Mucosa of gallbladder (tissue), 1 donor: ENCODE data around the gene KDM4C. TPM values are rescaled to one million over a fixed set of nuclear protein-coding genes. Genes with fewer than 3 reads are reported as not detected.

ENCODE experiments used
- DNase-seq: peaks from one replicate; pipeline ENCODE4 v3.0.0-alpha.2; 2020; ENCODE audit warnings: low spot score
- total RNA-seq: library from RNA; stranded (reverse); gene quantifications from one replicate; pipeline ENCODE4 v1.2.1, GENCODE V29; 2021
- donor health status: DM: no; HTN: no; CAD: no.

The KDM4C gene
- total RNA-seq, 1 donor from 2014 or later: 43.1 TPM

DNA sequence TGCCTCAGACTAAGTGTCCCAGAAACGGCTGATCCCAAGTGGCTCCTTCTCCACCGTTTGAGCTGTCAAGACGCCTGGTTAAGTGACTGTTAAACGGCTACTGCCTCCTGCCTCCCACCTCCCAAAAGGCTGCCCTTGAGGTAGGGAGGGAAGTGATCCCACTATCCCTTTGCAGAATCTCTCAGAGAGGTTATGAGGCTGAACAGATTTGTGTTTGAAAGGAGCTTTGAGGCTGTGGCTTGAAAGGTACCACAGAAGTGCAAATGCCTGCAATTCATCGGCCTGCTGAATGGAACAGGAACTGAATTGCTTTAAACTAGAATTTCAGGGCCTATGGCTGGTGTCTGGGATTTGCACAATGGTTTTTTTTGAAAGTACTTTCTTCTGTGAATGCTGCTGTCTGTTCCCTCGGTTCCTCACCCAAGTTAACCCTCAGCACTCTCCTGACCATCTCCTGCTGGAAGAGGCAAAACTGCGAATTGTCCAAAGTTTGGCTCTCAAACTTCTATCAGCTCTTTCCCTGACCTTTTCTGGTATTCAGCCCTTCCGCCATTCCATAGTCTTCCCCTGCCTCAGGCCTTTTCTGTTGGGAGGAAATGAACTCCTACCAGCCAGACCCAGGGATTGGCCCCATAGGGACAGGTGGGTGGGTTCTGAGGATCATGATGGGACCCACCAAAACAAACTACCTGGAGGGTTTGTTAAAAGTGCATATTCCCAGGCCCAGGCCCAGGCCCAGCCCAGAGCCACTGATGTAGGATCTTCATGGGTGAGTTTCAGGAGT lies 453.3 kb downstream of the KDM4C start:
- DNase-seq: no peak

DNA sequence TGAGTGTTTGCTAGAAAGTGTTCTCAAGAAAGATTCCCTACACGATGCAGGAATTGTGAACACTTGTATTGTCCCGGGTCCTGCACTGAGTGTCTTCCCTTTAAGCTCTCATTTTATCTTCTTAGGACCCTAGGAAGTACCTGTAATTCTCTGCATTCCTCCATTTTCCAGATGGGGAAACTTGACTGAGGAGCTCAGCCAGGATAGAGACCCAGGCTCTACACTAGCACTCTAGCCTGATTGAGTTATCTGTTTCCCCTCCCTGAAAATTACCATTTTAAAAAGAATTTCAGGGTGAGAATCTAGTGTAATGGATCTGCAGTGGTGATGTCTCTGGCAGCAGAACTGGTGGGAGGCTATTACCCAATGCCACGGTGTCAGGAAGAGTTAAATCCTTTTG lies 453.9 kb downstream of the KDM4C start:
- DNase-seq: no peak

- no peak for DNase-seq
These were observed 454.3 kb downstream of the KDM4C start for GRCh38 chr9:7212101-7212500.

- no peak for DNase-seq
These were observed 458.4 kb downstream of the KDM4C start for GRCh38 chr9:7216004-7216841.

DNA sequence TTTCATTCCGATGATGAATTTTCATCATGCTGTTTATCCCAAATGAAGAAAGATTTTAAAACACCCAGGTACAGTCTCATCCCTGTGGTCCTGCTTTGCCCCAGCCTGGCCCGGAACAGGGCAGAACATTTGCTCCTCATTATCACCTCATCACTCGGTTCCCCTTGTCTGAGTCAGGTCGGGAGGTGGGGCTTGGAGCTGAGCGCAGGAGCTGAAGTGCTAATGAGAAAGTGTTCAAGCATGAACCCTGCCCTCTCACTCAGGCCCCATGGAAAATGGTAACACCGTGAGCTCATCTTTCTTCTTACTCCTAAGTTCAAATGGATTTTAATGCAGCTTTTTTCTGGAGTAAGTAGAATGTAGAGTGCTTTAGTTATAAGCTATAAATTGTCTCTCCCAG lies 466.2 kb downstream of the KDM4C start:
- no peak for DNase-seq

Other genes starting within 250 kb of the KDM4C start
- gene GLDC, start 112.2 kb upstream of the KDM4C start, total RNA-seq: 6.4 TPM